Activated T-cell treated with anti-CD3 and anti-CD28 coated beads for 1 hour (primary cell): Measurements from ENCODE around the gene PPA1.
A peak's percentile ranks its signal among the peaks of the same experiment; 100 is the strongest.
"Not testable (repeated sequence)": the region's sequence is repeated elsewhere in the genome, so short reads cannot be mapped to it uniquely, and the experiment has no call there.

ENCODE experiments used
- DNase-seq: peaks from one replicate; pipeline ENCODE4 v3.0.0-alpha.2; 2020; ENCODE audit warnings: low read depth

PPA1 gene

DNA sequence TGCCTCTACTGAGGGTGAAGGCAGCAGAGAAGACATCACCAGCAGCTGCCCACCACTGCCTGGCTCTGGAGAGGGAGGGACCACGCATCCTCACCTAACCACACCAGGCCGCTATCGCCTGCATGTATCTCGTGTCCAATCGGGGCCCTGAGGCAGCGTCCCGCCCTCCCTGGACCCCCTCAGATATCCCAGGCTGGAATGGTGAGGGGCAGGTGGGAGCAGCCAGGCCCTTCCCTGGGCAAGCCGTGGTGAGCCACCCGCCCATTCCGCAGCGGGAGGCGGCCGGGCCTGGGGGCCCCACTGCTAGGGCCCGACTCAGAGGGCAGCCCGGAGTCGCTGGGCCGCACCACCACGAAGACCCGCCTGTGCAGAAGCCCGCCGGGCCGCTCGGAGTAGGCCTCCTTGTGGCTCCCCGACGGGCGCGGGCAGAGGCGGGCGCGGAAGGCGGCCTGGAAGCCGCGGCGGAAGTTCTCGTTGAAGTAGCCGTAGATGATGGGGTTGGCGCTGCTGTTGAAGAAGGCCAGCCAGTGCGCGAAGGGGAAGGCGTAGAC, 21.6 kb upstream of the PPA1 start:
- no peak for DNase-seq

DNA sequence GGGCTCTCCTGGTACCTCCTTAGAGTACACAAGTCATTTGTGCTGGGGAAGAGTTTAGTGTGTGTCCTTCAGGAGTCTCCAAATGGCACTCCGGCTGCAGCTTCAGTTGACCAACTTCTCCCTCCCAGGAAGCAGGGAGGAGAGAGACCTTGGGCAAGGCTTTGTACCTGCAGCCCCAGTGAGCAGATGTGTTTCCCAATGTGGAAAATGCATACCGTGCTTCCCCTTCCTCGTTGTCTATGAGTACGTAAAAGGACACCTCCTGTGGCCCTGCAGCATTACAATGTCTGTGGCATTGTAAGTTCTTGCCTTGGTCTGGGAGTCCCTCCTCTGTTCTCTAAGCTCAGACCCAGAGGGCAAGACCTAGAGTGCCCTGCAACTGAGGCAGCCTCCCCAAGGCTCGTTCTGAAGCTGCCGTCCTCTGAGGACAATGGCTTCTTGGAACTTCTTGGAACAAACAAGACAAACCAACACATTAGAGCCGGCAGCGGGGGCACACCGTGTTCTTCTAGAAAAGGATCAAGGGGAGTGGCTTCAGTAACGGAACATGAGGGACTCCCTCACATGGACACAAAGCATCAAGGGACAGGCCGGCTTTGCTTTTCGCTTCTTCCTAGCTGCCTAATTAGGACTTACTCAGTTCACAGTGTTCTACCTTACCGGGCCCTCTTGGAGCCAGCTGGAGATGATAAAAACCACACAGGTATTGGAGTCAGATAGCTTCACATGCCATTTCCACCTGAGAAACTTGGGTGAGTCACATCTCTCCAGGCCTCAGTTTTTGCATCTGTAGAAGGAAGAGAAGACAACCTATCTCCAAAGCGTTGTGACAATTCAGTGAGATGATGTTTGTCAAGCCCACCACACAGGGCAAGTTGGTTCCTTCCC, 20.9 kb upstream of the PPA1 start:
- no peak for DNase-seq

- DNase-seq = no peak
Measured at GRCh38 chr10:70250961-70251680, 17.9 kb upstream of the PPA1 start.

GRCh38 chr10:70247360-70247759, 14.1 kb upstream of the PPA1 start:
- no peak for DNase-seq

GRCh38 chr10:70241081-70241480, 7.9 kb upstream of the PPA1 start:
- DNase-seq = no peak

GRCh38 chr10:70239986-70240385, 6.8 kb upstream of the PPA1 start:
- DNase-seq = not testable (repeated sequence)

GRCh38 chr10:70239077-70239976, 6.1 kb upstream of the PPA1 start:
- not testable (repeated sequence) for DNase-seq

- not testable (repeated sequence) for DNase-seq
Measured at GRCh38 chr10:70237958-70238536, 4.8 kb upstream of the PPA1 start.

GRCh38 chr10:70234668-70235447, 1.6 kb upstream of the PPA1 start:
- DNase-seq = no peak

DNA sequence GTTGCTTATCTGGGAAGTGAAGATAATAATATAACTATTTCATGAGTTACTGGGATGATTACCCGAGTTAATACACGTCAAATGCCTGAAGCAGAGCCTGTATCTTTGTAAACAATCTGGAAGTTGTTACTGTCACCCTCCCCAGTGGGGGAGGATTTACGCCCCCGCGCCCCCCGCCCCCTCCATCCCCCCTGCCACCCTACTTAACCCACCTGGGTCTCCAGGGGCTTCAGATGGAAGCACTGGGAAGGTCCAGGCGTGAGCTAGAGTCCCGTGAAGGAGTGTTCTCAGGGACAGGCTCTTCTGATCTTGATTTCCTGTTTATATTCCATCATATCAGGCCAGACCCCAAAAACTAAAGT, 691 bp upstream of the PPA1 start:
- DNase-seq = no peak

DNA sequence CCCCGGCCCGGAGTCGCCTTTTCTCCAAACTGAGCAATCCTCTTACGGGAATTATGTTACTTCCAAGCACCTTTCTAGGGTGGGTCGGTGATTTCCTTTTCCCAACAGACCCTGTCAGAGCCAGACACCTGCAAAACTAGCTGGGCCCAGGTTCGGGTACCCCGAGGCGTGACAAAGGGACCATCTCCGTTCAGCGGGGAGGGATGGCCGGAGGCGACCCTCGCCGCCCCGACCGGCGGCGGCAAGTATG, 445 bp downstream of the PPA1 start:
- no peak for DNase-seq

- peak; percentile 5 for DNase-seq
Measured at GRCh38 chr10:70232155-70232858, 922 bp downstream of the PPA1 start.

GRCh38 chr10:70228491-70228890, 4.7 kb downstream of the PPA1 start:
- no peak for DNase-seq

GRCh38 chr10:70227548-70228320, 5.5 kb downstream of the PPA1 start:
- DNase-seq = no peak

DNA sequence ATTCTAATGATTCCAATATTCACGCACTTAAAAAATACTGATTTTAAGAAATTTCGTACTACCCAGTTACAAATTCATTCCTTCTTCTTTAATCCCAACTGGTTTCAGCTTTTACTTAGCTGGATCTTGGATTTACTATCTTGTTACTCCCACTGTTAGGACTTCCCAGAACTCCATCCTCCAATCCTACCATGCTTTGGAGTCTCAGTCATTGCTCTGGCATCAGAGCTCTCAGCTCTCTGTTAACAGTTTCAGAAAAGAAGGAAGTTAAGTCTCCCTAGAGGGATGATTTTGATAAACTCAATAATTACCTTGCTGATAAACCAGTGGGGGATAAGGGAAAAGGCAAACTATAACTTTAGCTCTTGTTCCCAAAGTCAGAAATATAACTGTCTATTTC, 9.5 kb downstream of the PPA1 start:
- no peak for DNase-seq

- DNase-seq = not testable (repeated sequence)
Measured at GRCh38 chr10:70222811-70223447, 10.3 kb downstream of the PPA1 start.

DNA sequence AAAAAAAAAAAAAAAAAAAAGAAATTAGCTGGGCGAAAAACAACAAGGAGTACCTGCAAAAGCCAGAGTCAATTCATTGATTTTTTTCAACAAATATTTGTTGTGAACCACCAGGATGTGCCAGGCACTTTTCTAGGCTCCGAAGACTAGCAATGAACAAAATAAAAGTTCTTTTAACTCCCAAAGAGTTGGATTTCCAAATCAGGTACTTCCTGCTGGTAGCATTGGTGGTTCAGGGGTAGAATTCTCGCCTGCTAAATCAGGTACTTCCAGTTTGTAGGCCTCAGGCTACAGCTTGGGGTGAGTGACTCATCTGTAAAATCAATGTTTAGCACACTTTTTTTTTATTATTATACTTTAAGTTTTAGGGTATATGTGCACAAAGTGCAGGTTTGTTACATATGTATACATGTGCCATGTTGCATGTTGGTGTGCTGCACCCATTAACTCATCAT, 10.9 kb downstream of the PPA1 start:
- DNase-seq = no peak

DNA sequence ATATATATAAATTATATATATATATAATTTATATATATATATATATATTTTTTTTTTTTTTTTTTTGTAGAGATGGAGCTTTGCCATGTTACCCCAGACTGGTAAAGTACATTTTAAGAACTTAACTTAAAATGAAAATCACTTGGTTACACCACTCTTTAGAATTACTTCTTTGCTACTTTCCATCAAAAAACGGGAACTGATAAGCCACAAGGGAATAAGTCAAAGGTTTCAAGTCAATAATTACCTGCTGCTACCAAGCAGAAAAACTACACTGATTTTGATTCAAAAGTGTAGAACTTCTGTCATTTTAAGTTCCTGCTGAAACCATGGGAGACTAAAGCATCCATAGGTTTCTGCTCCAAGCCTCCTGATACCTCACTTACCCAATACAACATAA, 12.2 kb downstream of the PPA1 start:
- DNase-seq = no peak

DNA sequence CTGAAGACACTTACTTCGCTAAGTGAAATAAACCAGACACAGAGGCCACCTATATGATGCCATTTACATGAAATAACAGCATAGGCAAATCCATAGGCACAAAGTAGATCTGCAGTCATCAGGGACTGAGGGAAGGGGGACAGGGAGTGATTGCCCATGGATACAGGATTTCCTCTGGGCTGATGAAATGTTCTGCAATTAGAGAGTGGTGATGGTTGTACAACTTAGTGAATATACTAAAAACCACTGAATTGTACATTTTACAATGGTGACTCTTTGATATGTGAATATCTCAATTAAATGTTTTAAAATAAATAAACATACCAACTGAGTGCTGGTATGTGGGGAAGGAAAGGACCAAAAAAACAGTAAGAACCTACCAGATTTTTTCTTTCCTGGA, 20.4 kb downstream of the PPA1 start:
- no peak for DNase-seq
